Measurements from ENCODE around the gene EML4.

The EML4 gene

DNA sequence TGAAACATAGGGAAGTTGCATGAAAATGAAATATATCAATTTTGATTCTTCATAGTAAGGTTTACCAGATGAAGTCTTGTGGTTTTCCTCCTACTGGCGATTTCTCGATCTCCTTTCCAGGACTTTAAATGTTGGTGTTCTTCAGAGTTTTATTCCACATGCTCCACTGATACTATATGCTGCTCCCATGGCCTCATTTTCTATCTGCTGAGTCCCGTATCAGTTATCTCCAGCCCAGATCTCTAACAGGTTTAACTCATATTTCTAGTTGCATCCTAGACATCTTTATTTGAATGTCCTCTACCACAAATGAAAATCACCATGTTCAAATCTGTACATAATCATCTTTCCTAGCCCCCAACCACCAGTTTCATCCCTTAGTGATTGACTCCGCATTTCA, 120.1 kb downstream of the EML4 start:
- DNase-seq (ENCODE audit: low read depth, low spot score) = no peak
- no peak overlapping the region for H3K4me3 ChIP-seq (ENCODE audit: low read depth, low read length)
- in situ Hi-C loops (cut with HindIII; ENCODE audit: low sequenced_read_pairs) = no loop called here
- TF ChIP-seq, protein P1, sequence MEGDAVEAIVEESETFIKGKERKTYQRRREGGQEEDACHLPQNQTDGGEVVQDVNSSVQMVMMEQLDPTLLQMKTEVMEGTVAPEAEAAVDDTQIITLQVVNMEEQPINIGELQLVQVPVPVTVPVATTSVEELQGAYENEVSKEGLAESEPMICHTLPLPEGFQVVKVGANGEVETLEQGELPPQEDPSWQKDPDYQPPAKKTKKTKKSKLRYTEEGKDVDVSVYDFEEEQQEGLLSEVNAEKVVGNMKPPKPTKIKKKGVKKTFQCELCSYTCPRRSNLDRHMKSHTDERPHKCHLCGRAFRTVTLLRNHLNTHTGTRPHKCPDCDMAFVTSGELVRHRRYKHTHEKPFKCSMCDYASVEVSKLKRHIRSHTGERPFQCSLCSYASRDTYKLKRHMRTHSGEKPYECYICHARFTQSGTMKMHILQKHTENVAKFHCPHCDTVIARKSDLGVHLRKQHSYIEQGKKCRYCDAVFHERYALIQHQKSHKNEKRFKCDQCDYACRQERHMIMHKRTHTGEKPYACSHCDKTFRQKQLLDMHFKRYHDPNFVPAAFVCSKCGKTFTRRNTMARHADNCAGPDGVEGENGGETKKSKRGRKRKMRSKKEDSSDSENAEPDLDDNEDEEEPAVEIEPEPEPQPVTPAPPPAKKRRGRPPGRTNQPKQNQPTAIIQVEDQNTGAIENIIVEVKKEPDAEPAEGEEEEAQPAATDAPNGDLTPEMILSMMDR (IDR thresholded peaks at IDR 0.05; ENCODE audit: low read depth, low read length) = no peak

DNA sequence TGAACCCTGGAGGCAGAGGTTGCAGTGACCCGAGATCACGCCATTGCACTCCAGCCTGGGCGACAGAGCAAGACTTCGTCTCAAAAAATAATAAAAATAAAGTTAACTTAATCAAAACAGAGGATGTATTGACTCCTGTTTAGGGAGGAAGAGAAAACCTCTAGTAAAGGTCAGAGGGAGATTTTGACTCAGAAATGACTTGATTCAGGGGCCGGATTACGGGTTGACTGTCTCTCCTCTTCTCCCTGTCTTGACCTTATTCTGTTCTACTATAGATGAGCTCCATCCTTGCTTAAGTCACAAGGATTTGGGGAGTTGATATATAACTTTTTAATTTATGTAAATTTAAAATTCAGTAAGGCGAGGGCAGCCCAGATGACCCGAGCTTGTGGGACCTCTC, 120.9 kb downstream of the EML4 start:
- in situ Hi-C loops (cut with HindIII; ENCODE audit: low sequenced_read_pairs) = no loop called here
- DNase-seq (ENCODE audit: low read depth, low spot score) = no peak
- TF ChIP-seq, protein P1 (IDR thresholded peaks at IDR 0.05; ENCODE audit: low read depth, low read length) = no peak
- no peak overlapping the region for H3K4me3 ChIP-seq (ENCODE audit: low read depth, low read length)

DNA sequence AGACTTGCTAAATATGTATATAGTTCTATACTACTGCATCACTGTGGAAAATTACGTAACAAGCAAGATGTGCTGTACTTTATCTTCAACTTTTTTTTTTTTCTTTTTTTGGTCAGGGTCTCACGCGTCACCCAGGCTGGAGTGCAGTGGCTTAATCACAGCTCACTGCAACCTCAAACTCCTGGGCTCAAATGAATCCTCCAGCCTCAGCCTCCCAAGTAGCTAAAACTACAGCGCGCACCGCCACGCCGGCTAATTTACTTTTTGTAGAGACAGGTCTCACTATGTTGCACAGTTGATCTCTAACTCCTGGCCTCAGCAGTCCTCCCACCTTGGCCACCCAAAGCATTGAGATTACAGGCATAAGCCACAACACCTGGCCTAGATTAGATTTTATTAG, 123.9 kb downstream of the EML4 start:
- H3K4me3 ChIP-seq (ENCODE audit: low read depth, low read length) = no peak overlapping the region
- DNase-seq (ENCODE audit: low read depth, low spot score) = no peak
- TF ChIP-seq, protein P1 (IDR thresholded peaks at IDR 0.05; ENCODE audit: low read depth, low read length) = no peak
- in situ Hi-C loops (cut with HindIII; ENCODE audit: low sequenced_read_pairs) = no loop called here

DNA sequence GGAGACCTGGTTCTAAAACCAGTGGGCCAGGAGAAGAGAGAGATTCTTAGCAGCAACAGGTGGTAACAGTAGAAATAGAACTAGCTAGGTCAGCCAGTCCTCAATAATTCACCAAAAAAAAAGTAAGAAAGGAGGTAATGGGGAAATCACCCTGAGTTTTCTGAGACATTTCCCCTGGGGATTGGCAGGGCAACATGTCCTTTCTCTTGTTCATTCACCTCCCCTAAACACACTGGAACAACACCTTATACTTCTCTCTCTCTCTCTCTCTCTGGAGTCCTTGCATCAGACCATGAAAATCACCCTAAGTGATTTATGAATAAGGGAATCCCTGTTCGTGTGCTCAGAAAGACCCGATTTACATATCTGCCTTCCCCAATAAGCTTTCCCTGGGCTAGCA, 127.1 kb downstream of the EML4 start:
- in situ Hi-C loops (cut with HindIII; ENCODE audit: low sequenced_read_pairs) = no loop called here
- TF ChIP-seq, protein P1 (IDR thresholded peaks at IDR 0.05; ENCODE audit: low read depth, low read length) = no peak

DNA sequence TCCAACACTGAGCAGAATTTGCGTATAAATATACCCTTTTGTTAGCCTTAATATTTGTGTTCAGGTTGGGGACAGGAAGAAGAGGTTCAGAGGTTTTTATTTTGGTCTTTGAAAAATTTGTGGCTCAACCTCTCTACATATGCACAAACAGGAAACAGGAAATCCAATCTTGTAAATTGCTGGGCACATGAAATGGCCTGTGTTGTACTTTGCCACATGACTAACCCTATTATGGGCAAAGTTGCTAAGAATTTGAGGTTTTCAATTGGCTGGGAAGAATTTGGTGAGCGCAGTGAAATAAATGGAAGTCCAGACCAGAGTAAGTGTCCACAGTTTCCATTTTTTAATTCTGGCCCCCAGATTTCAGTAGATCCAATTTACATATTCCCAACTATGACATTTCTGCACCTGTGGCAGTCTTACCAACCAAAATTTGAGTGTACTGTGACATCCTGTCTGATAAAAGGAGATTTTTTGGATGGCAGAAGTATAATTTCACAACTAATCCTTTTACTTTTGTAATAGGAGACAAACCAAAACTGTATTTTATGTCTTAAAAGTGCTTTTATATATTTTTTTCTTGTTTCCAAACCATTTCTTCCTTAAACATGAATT, 128.3 kb downstream of the EML4 start:
- TF ChIP-seq, protein P1 (IDR thresholded peaks at IDR 0.05; ENCODE audit: low read depth, low read length) = no peak
- in situ Hi-C loops (cut with HindIII; ENCODE audit: low sequenced_read_pairs) = no loop called here
- DNase-seq (ENCODE audit: low read depth, low spot score) = no peak
- H3K4me3 ChIP-seq (ENCODE audit: low read depth, low read length) = no peak overlapping the region

More for the DNA sequence above, 127.1 kb downstream of the EML4 start:
- no peak for DNase-seq (ENCODE audit: low read depth, low spot score)
- H3K4me3 ChIP-seq (ENCODE audit: low read depth, low read length) = no peak overlapping the region

DNA sequence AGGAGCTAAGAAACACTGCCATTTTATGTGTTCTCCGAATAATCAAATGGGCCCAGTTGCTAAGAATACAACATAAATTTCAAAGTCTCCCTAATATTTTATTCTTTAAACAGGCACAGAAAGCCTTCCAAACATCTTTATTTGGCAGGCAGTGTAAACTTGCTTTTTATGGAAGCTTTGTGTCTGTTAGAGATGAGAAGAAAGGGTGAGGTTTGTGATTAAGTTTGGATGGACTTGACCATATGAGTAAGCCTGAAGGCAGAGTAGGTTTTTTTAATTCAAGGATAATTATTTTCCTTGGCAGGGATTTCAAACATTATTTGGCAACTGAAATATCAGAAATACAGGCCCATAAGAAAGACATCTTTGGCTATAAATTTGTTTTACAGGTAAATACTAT, 129.0 kb downstream of the EML4 start:
- TF ChIP-seq, protein P1 (IDR thresholded peaks at IDR 0.05; ENCODE audit: low read depth, low read length) = no peak
- H3K4me3 ChIP-seq (ENCODE audit: low read depth, low read length) = no peak overlapping the region
- in situ Hi-C loops (cut with HindIII; ENCODE audit: low sequenced_read_pairs) = no loop called here
- DNase-seq (ENCODE audit: low read depth, low spot score) = peak; percentile 37

Measured in astrocyte of the spinal cord (primary cell).